ENCODE results near the gene BYSL.

Gene BYSL

GRCh38 chr6:41967312-41968287 lies 46.3 kb downstream of the BYSL start:
- Histone ChIP-seq H3K4me3 (ENCODE audit: low read length) (no peak overlapping the region), H3K4me1 (ENCODE audit: low read length) (no peaks in the 10 kb centered on the region), H3K9me3 (ENCODE audit: insufficient read depth, low read length) (no peaks in the 10 kb centered on the region), H3K27me3 (ENCODE audit: low read depth, low read length) (no peaks in the 10 kb centered on the region), H3K4me2 (ENCODE audit: low read length) (no peak overlapping the region), H3K9ac (ENCODE audit: low read length) (no peak overlapping the region), H2AFZ (ENCODE audit: low read depth, low read length) (no peak overlapping the region), H3K79me2 (ENCODE audit: low read length) (no peaks in the 10 kb centered on the region), H3K36me3 (replicated peaks; ENCODE audit: low read depth, low read length) (no peaks in the 10 kb centered on the region), H3K27ac (ENCODE audit: low read length) (no peak overlapping the region), H4K20me1 (ENCODE audit: insufficient read depth, low read length) (no peaks in the 10 kb centered on the region)
- TF ChIP-seq CTCF (IDR thresholded peaks at IDR 0.05; ENCODE audit: low read depth, low read length): no peak

GRCh38 chr6:41970436-41970846 lies 49.1 kb downstream of the BYSL start:
- Histone ChIP-seq H3K79me2 (ENCODE audit: low read length) (no peaks in the 10 kb centered on the region), H3K4me2 (ENCODE audit: low read length) (no peak overlapping the region), H2AFZ (ENCODE audit: low read depth, low read length) (no peak overlapping the region), H3K4me1 (ENCODE audit: low read length) (no peaks in the 10 kb centered on the region), H4K20me1 (ENCODE audit: insufficient read depth, low read length) (no peaks in the 10 kb centered on the region), H3K9ac (ENCODE audit: low read length) (no peak overlapping the region), H3K27me3 (ENCODE audit: low read depth, low read length) (no peaks in the 10 kb centered on the region), H3K4me3 (ENCODE audit: low read length) (no peak overlapping the region), H3K36me3 (replicated peaks; ENCODE audit: low read depth, low read length) (no peaks in the 10 kb centered on the region), H3K27ac (ENCODE audit: low read length) (no peak overlapping the region), H3K9me3 (ENCODE audit: insufficient read depth, low read length) (no peaks in the 10 kb centered on the region)
- no peak for TF ChIP-seq EZH2phosphoT487 (IDR thresholded peaks at IDR 0.05; ENCODE audit: low read depth)
- no peak for TF ChIP-seq CTCF (IDR thresholded peaks at IDR 0.05; ENCODE audit: low read depth, low read length)

- Histone ChIP-seq H2AFZ (ENCODE audit: low read depth, low read length) (no peak overlapping the region), H3K27ac (ENCODE audit: low read length) (no peak overlapping the region), H4K20me1 (ENCODE audit: insufficient read depth, low read length) (no peaks in the 10 kb centered on the region), H3K79me2 (ENCODE audit: low read length) (no peaks in the 10 kb centered on the region), H3K4me3 (ENCODE audit: low read length) (no peak overlapping the region), H3K4me2 (ENCODE audit: low read length) (no peak overlapping the region), H3K9me3 (ENCODE audit: insufficient read depth, low read length) (no peaks in the 10 kb centered on the region), H3K4me1 (ENCODE audit: low read length) (peaks cover 17% of the 10 kb centered on the region), H3K36me3 (replicated peaks; ENCODE audit: low read depth, low read length) (no peaks in the 10 kb centered on the region), H3K9ac (ENCODE audit: low read length) (no peak overlapping the region), H3K27me3 (ENCODE audit: low read depth, low read length) (no peaks in the 10 kb centered on the region)
- TF ChIP-seq EZH2phosphoT487 (IDR thresholded peaks at IDR 0.05; ENCODE audit: low read depth): no peak
Observed at GRCh38 chr6:41972826-41973225, 51.5 kb downstream of the BYSL start.

GRCh38 chr6:41974281-41974825 lies 53.1 kb downstream of the BYSL start:
- peaks cover 18% of the 10 kb centered on the region for H3K4me1 ChIP-seq (ENCODE audit: low read length)
- H3K27ac ChIP-seq (ENCODE audit: low read length): no peak overlapping the region
- H2AFZ ChIP-seq (ENCODE audit: low read depth, low read length): no peak overlapping the region
- H3K9me3 ChIP-seq (ENCODE audit: insufficient read depth, low read length): no peaks in the 10 kb centered on the region
- H3K79me2 ChIP-seq (ENCODE audit: low read length): no peaks in the 10 kb centered on the region
- no peaks in the 10 kb centered on the region for H3K36me3 ChIP-seq (replicated peaks; ENCODE audit: low read depth, low read length)
- no peak overlapping the region for H3K4me2 ChIP-seq (ENCODE audit: low read length)
- H3K4me3 ChIP-seq (ENCODE audit: low read length): no peak overlapping the region
- no peak overlapping the region for H3K9ac ChIP-seq (ENCODE audit: low read length)
- TF ChIP-seq CTCF (IDR thresholded peaks at IDR 0.05; ENCODE audit: low read depth, low read length) (no peak), EZH2phosphoT487 (IDR thresholded peaks at IDR 0.05; ENCODE audit: low read depth) (no peak)
- H3K27me3 ChIP-seq (ENCODE audit: low read depth, low read length): no peaks in the 10 kb centered on the region
- no peaks in the 10 kb centered on the region for H4K20me1 ChIP-seq (ENCODE audit: insufficient read depth, low read length)
